ENCODE results near the gene KRT9.
"Not testable (repeated sequence)": the region's sequence is repeated elsewhere in the genome, so short reads cannot be mapped to it uniquely, and the experiment has no call there.

The KRT9 gene

DNA sequence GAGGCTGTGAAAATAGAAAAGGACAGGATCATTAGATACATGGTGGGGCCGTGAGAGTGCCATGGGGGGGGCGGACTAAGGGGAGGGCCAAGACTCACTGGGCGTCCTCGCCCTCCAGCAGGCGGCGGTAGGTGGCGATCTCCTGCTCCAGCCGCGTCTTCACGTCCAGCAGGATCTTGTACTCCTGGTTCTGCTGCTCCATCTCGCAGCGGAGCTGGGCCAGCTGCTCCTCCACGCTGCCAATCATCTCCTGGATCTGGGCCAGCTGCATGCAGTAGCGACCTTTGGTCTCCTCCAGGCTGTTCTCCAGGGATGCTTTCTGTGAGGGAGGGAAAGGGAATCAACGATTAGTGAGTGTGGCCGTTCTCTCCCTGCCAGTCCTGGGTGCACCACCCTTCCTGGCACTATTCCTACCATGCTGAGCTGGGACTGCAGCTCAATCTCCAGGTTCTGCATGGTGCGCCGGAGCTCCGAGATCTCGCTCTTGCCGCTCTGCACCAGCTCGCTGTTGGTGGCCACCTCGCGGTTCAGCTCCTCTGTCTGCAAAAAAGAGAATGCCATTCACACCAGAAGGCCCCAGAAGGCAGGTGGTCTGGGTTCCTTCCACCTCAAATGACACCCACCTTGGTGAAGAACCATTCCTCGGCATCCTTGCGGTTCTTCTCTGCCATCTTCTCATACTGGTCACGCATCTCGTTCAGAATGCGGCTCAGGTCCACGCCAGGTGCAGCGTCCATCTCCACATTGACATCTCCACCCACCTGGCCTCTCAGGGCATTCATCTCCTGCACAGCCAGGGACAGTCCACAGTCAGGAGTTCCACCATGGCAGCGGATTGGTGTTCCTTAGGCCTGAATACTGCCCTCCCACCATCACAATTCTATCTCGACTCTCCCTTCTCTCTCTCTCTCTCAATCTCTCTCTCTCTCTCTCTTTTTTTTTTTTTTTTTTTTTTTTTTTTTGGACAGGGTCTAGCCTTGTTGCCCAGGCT, 11.6 kb upstream of the KRT9 start:
- H3K27ac ChIP-seq: no peak overlapping the region
- H3K9me3 ChIP-seq: no peaks in the 10 kb centered on the region
- no peak overlapping the region for H3K4me3 ChIP-seq (ENCODE audit: low read depth in 1 of 2, low read length in 1 of 2)
- TF ChIP-seq, protein P1, sequence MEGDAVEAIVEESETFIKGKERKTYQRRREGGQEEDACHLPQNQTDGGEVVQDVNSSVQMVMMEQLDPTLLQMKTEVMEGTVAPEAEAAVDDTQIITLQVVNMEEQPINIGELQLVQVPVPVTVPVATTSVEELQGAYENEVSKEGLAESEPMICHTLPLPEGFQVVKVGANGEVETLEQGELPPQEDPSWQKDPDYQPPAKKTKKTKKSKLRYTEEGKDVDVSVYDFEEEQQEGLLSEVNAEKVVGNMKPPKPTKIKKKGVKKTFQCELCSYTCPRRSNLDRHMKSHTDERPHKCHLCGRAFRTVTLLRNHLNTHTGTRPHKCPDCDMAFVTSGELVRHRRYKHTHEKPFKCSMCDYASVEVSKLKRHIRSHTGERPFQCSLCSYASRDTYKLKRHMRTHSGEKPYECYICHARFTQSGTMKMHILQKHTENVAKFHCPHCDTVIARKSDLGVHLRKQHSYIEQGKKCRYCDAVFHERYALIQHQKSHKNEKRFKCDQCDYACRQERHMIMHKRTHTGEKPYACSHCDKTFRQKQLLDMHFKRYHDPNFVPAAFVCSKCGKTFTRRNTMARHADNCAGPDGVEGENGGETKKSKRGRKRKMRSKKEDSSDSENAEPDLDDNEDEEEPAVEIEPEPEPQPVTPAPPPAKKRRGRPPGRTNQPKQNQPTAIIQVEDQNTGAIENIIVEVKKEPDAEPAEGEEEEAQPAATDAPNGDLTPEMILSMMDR (IDR thresholded peaks at IDR 0.05): no peak
- peaks cover 3 to 4% of the 10 kb centered on the region in 2 experiments for H3K4me1 ChIP-seq (ENCODE audit: control insufficient read depth in 1 of 2, insufficient read depth in 1 of 2, low read depth in 1 of 2, low read length in 1 of 2)
- no peaks in the 10 kb centered on the region for H3K27me3 ChIP-seq
- no peaks in the 10 kb centered on the region for H3K36me3 ChIP-seq

- not testable (repeated sequence) for H3K27me3 ChIP-seq; H3K27ac ChIP-seq; H3K4me3 ChIP-seq (ENCODE audit: low read depth in 1 of 2, low read length in 1 of 2); H3K36me3 ChIP-seq; H3K9me3 ChIP-seq; H3K4me1 ChIP-seq (ENCODE audit: control insufficient read depth in 1 of 2, insufficient read depth in 1 of 2, low read depth in 1 of 2, low read length in 1 of 2)
Measured at GRCh38 chr17:41582061-41582968, 10.5 kb upstream of the KRT9 start.

DNA sequence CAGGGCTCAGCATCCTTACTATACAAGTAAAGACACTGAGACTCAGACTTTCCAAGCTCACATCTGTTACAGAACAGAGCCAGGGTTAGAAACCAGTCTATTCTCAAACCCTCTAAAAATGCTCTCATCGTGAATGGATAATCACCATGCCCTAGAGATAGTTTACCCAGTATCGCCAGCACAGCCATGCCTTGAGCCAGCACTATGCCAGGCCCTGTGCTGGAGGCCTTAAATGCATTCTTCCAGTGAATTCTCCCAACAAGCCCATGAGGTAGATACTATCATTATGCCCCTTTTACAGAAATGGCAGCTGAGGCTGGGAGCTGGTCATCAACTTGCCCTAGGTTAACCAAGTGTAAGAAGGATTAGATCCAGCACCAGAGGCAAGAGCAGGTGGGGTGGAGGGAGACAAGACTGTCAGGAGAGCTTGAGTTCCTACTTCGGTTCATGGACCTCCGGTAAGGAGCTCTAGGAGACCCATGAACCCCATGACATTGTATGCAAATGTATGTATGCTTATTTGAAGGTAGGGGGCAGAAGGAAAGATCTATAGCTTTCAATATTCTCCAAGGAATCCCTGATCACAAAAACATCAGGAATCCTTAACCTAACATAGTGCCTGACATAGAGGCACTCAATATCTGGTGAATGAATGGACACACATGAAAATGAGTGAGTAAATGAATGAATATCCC, 9.7 kb upstream of the KRT9 start:
- TF ChIP-seq, protein P1 (IDR thresholded peaks at IDR 0.05): no peak
- Histone ChIP-seq H3K4me3 (ENCODE audit: low read depth in 1 of 2, low read length in 1 of 2) (no peak overlapping the region), H3K9me3 (no peaks in the 10 kb centered on the region), H3K36me3 (no peaks in the 10 kb centered on the region), H3K4me1 (ENCODE audit: control insufficient read depth in 1 of 2, insufficient read depth in 1 of 2, low read depth in 1 of 2, low read length in 1 of 2) (peaks cover 3 to 4% of the 10 kb centered on the region in 2 experiments), H3K27ac (no peak overlapping the region), H3K27me3 (no peaks in the 10 kb centered on the region)

DNA sequence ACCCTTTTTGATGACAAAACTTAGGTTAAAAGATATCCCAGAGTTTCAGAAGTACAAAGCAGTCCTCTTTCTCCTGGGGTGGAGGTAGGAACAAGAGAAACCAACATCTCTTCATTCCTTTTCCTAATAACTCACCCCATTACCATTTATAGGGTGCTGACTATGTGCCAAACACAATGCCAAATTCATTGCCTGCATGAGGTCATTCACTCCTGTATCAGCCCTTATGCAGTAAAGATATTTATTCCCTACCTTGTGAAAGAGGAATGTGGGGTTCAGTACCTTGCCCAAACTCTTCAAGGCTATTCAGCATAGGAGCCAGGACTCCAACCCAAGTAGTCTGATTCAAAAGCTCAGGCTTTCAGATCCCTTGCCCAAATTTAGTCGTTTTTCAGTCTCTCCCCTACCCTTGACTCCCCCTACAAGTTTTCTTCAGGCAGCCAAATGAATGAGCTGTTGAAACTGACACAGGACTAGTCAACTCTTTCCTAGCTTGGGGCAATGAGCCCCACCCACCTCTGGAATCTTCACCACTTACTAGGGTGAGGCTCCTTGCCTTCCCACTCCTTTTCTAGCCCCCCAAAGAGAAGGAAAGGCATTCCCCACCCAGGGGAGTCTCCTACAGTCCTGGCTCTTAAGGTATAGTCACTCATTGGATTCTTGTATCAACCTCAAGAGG, 9.0 kb upstream of the KRT9 start:
- no peaks in the 10 kb centered on the region for H3K27me3 ChIP-seq
- H3K9me3 ChIP-seq: no peaks in the 10 kb centered on the region
- H3K4me1 ChIP-seq (ENCODE audit: control insufficient read depth in 1 of 2, insufficient read depth in 1 of 2, low read depth in 1 of 2, low read length in 1 of 2): peaks cover 3 to 4% of the 10 kb centered on the region in 2 experiments
- TF ChIP-seq, protein P1 (IDR thresholded peaks at IDR 0.05): no peak
- no peak overlapping the region for H3K27ac ChIP-seq
- no peaks in the 10 kb centered on the region for H3K36me3 ChIP-seq
- H3K4me3 ChIP-seq (ENCODE audit: low read depth in 1 of 2, low read length in 1 of 2): no peak overlapping the region

GRCh38 chr17:41580244-41580575, 8.4 kb upstream of the KRT9 start:
- TF ChIP-seq, protein P1 (IDR thresholded peaks at IDR 0.05): no peak
- Histone ChIP-seq H3K4me3 (ENCODE audit: low read depth in 1 of 2, low read length in 1 of 2) (no peak overlapping the region), H3K27ac (no peak overlapping the region), H3K9me3 (no peaks in the 10 kb centered on the region), H3K36me3 (no peaks in the 10 kb centered on the region), H3K4me1 (ENCODE audit: control insufficient read depth in 1 of 2, insufficient read depth in 1 of 2, low read depth in 1 of 2, low read length in 1 of 2) (peaks cover 3 to 4% of the 10 kb centered on the region in 2 experiments), H3K27me3 (no peaks in the 10 kb centered on the region)
